ENCODE data around the gene VSTM2A. TPM values are rescaled to one million over a fixed set of nuclear protein-coding genes. Genes with fewer than 3 reads are reported as not detected.
"Not testable (repeated sequence)": the region's sequence is repeated elsewhere in the genome, so short reads cannot be mapped to it uniquely, and the experiment has no call there.

VSTM2A gene, protein sequence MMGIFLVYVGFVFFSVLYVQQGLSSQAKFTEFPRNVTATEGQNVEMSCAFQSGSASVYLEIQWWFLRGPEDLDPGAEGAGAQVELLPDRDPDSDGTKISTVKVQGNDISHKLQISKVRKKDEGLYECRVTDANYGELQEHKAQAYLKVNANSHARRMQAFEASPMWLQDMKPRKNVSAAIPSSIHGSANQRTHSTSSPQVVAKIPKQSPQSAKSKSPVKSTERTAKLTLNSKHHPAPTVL
- polyA plus RNA-seq (2013, experiment 1 of 2) = not detected
- not detected for polyA plus RNA-seq (2013, experiment 2 of 2)

DNA sequence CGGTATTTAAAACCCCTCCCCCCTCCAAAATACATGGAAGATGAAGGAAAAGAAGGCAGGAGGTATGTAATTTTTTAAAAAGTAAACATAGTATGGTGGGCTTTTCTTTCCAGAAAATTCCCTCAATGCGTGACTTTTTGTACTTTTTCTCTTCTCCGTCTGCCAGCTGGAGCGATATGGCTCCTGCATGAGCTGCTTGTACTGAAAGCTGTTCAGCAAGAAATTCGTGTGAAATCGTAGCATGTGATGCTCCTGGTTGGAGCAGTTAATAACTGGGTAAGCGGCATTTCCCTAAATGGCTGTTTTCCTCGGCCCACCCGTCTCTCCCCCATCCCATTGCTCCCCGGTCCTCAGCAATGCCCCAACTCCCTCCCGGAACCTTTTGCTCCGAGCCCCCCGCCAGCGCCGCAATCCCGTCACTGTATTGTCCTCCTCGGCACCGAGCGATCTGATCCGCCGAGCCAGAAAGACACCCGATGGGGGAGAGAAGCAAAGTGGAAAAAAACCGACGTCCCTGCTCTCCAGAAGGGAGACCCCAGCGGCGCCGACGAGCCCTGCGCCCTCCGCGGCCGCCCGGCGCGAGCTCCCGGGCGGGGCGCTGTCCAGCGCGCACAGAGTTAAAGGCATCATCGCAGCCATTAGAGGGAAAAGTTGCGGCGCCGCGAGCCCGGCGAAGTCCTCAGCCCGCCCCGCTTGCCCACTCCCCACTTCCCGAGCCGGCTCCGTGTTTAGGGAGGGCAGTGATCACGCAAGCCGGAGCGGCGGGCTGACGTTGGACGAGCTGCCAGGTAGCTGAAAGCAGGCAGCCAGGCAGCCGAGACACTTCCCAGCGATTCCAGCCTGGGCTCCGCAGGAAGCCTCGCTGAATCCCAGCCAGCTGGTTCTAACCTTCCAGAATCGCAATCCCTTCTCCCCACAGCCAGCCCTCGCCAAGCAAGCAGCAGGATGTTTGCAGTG, at the start of gene VSTM2A:
TSS of gene VSTM2A (plus strand) at position 707 of the 957 bp plus-strand sequence. CDS start 356 bp downstream, outside the sequence.
- Histone ChIP-seq H4K8ac (ENCODE audit: low read length) (no peak within 1 kb of the TSS), H4K91ac (ENCODE audit: low read length) (no peak within 1 kb of the TSS), H2BK5ac (ENCODE audit: low read depth, low read length, poor library complexity, severe bottlenecking) (no peak within 1 kb of the TSS), H2AFZ (ENCODE audit: low read depth, low read length) (no peak within 1 kb of the TSS), H2AK5ac (ENCODE audit: low read length, severe bottlenecking) (no peak within 1 kb of the TSS), H3K23ac (ENCODE audit: low read length in 2 of 2) (peak within 1 kb of the TSS in 1 of 2 experiments; percentile 46), H2BK12ac (ENCODE audit: low read length in 2 of 2) (no peak within 1 kb of the TSS), H3K4me1 (ENCODE audit: control insufficient read depth, insufficient read depth, low read depth, low read length) (peaks cover 15% of the 10 kb centered on the region), H3K14ac (ENCODE audit: low read length in 2 of 2) (no peak within 1 kb of the TSS), H2BK120ac (ENCODE audit: low read depth, low read length) (no peak within 1 kb of the TSS), H3K27ac (ENCODE audit: low read length, poor library complexity, severe bottlenecking) (no peak within 1 kb of the TSS), H3K36me3 (ENCODE audit: control insufficient read depth in 1 of 2, insufficient read depth in 2 of 2, low read depth in 1 of 2, low read length in 2 of 2) (no peaks in the 10 kb centered on the region), H3K18ac (ENCODE audit: low read depth in 1 of 2, low read length in 2 of 2) (no peak within 1 kb of the TSS), H3K4ac (ENCODE audit: low read depth in 1 of 2, low read length in 2 of 2) (no peak within 1 kb of the TSS), H2BK15ac (ENCODE audit: low read depth, poor library complexity, severe bottlenecking) (no peak within 1 kb of the TSS), H3K9me3 (ENCODE audit: control insufficient read depth, low read length) (no peaks in the 10 kb centered on the region), H3K4me3 (ENCODE audit: insufficient read depth in 1 of 2, low read depth in 1 of 2, low read length in 2 of 2) (no peak within 1 kb of the TSS), H3K9ac (ENCODE audit: low read length) (no peak within 1 kb of the TSS), H3K79me1 (replicated peaks; ENCODE audit: low read length, poor library complexity, severe bottlenecking) (no peaks in the 10 kb centered on the region), H3K27me3 (ENCODE audit: control insufficient read depth in 1 of 2, insufficient read depth in 1 of 2, low read length in 2 of 2) (peaks cover 49 to 60% of the 10 kb centered on the region in 2 experiments), H3K4me2 (ENCODE audit: low read length, poor library complexity, severe bottlenecking) (peak within 1 kb of the TSS; percentile 40)
- DNase-seq = no peak
- 1% methylated on average over 58 of the region's 64 CpGs for WGBS

DNA sequence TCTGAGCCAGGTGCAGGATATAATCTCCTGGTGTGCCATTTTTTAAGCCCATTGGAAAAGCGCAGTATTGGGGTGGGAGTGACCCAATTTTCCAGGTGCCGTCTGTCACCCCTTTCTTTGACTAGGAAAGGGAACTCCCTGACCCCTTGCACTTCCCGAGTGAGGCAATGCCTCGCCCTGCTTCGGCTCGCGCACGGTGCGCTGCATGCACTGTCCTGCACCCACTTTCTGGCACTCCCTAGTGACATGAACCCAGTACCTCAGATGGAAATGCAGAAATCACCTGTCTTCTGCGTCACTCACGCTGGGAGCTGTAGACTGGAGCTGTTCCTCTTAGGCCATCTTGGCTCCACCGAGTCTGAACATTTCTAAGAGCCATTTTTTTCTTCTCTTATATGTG, 37.6 kb upstream of the VSTM2A start:
- not testable (repeated sequence) for H3K18ac ChIP-seq (ENCODE audit: low read depth in 1 of 2, low read length in 2 of 2); H3K9ac ChIP-seq (ENCODE audit: low read length); DNase-seq; H2AFZ ChIP-seq (ENCODE audit: low read depth, low read length); H3K4me3 ChIP-seq (ENCODE audit: insufficient read depth in 1 of 2, low read depth in 1 of 2, low read length in 2 of 2); H3K4me2 ChIP-seq (ENCODE audit: low read length, poor library complexity, severe bottlenecking); H3K9me3 ChIP-seq (ENCODE audit: control insufficient read depth, low read length); H3K27ac ChIP-seq (ENCODE audit: low read length, poor library complexity, severe bottlenecking); H2BK15ac ChIP-seq (ENCODE audit: low read depth, poor library complexity, severe bottlenecking); H2BK5ac ChIP-seq (ENCODE audit: low read depth, low read length, poor library complexity, severe bottlenecking); H2BK12ac ChIP-seq (ENCODE audit: low read length in 2 of 2); H3K23ac ChIP-seq (ENCODE audit: low read length in 2 of 2); H4K91ac ChIP-seq (ENCODE audit: low read length); H3K27me3 ChIP-seq (ENCODE audit: control insufficient read depth in 1 of 2, insufficient read depth in 1 of 2, low read length in 2 of 2); H3K4me1 ChIP-seq (ENCODE audit: control insufficient read depth, insufficient read depth, low read depth, low read length); H4K8ac ChIP-seq (ENCODE audit: low read length); H2AK5ac ChIP-seq (ENCODE audit: low read length, severe bottlenecking); H3K36me3 ChIP-seq (ENCODE audit: control insufficient read depth in 1 of 2, insufficient read depth in 2 of 2, low read depth in 1 of 2, low read length in 2 of 2); H3K14ac ChIP-seq (ENCODE audit: low read length in 2 of 2); H3K4ac ChIP-seq (ENCODE audit: low read depth in 1 of 2, low read length in 2 of 2); H3K79me1 ChIP-seq (replicated peaks; ENCODE audit: low read length, poor library complexity, severe bottlenecking); H2BK120ac ChIP-seq (ENCODE audit: low read depth, low read length)
- 81% methylated on average over 12 of the region's 12 CpGs for WGBS

DNA sequence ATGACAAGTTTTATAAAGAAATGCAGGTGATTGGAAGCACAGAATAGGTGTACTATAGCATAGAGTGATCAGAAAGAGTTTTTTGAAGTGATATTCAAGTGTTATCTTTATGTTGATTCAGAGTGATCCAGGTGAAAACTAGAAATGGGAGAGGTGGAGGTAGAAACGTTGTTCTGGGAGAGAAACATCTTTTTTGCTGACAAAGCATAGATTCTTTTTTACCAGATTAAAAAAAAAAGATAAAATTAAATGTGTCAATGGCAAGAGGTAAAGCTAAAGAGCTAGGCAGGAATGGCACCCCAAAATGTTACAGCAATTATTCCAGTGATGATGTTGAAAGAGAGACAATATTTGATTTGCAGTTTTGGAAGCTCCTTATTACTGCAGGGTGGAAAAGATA, 12.6 kb upstream of the VSTM2A start:
- no peak overlapping the region for H3K18ac ChIP-seq (ENCODE audit: low read depth in 1 of 2, low read length in 2 of 2)
- H2AK5ac ChIP-seq (ENCODE audit: low read length, severe bottlenecking) = no peak overlapping the region
- no peaks in the 10 kb centered on the region for H3K79me1 ChIP-seq (replicated peaks; ENCODE audit: low read length, poor library complexity, severe bottlenecking)
- H2BK12ac ChIP-seq (ENCODE audit: low read length in 2 of 2) = no peak overlapping the region
- no peak for DNase-seq
- no peak overlapping the region for H3K4me3 ChIP-seq (ENCODE audit: insufficient read depth in 1 of 2, low read depth in 1 of 2, low read length in 2 of 2)
- H3K27ac ChIP-seq (ENCODE audit: low read length, poor library complexity, severe bottlenecking) = no peak overlapping the region
- H3K14ac ChIP-seq (ENCODE audit: low read length in 2 of 2) = no peak overlapping the region
- H3K27me3 ChIP-seq (ENCODE audit: control insufficient read depth in 1 of 2, insufficient read depth in 1 of 2, low read length in 2 of 2) = no peaks in the 10 kb centered on the region
- H3K36me3 ChIP-seq (ENCODE audit: control insufficient read depth in 1 of 2, insufficient read depth in 2 of 2, low read depth in 1 of 2, low read length in 2 of 2) = no peaks in the 10 kb centered on the region
- no CpG with 5 or more reads among the region's 1 CpG for WGBS
- H3K9me3 ChIP-seq (ENCODE audit: control insufficient read depth, low read length) = peaks cover 3% of the 10 kb centered on the region
- H2BK15ac ChIP-seq (ENCODE audit: low read depth, poor library complexity, severe bottlenecking) = no peak overlapping the region
- H3K4ac ChIP-seq (ENCODE audit: low read depth in 1 of 2, low read length in 2 of 2) = no peak overlapping the region
- no peak overlapping the region for H3K4me2 ChIP-seq (ENCODE audit: low read length, poor library complexity, severe bottlenecking)
- no peak overlapping the region for H3K23ac ChIP-seq (ENCODE audit: low read length in 2 of 2)
- H4K91ac ChIP-seq (ENCODE audit: low read length) = no peak overlapping the region
- no peaks in the 10 kb centered on the region for H3K4me1 ChIP-seq (ENCODE audit: control insufficient read depth, insufficient read depth, low read depth, low read length)
- H2AFZ ChIP-seq (ENCODE audit: low read depth, low read length) = no peak overlapping the region
- no peak overlapping the region for H3K9ac ChIP-seq (ENCODE audit: low read length)
- H2BK120ac ChIP-seq (ENCODE audit: low read depth, low read length) = no peak overlapping the region
- H2BK5ac ChIP-seq (ENCODE audit: low read depth, low read length, poor library complexity, severe bottlenecking) = no peak overlapping the region
- no peak overlapping the region for H4K8ac ChIP-seq (ENCODE audit: low read length)

DNA sequence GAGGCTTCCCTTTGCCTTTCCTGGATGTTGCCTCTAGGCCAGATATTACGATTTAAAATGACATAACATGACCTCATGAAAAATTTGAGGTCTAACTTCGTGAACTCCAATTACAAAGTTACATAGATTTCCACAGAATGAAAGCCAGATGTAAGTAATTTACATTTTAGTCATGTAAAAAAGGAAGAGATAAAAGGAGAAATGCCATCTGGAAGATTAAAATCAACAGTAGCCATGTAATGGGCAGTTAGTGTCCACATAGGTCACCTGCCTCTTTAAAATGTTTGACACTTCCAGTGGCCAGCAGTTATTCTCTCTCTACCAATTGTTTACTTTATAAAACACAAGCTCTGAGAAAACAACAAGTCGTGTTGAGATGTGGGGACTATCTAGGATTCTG, 4.1 kb upstream of the VSTM2A start:
- Histone ChIP-seq H3K23ac (ENCODE audit: low read length in 2 of 2) (no peak overlapping the region), H2BK120ac (ENCODE audit: low read depth, low read length) (no peak overlapping the region), H3K9ac (ENCODE audit: low read length) (no peak overlapping the region), H2BK5ac (ENCODE audit: low read depth, low read length, poor library complexity, severe bottlenecking) (no peak overlapping the region), H3K79me1 (replicated peaks; ENCODE audit: low read length, poor library complexity, severe bottlenecking) (no peaks in the 10 kb centered on the region), H4K91ac (ENCODE audit: low read length) (no peak overlapping the region), H3K4ac (ENCODE audit: low read depth in 1 of 2, low read length in 2 of 2) (no peak overlapping the region), H3K9me3 (ENCODE audit: control insufficient read depth, low read length) (no peaks in the 10 kb centered on the region), H3K4me1 (ENCODE audit: control insufficient read depth, insufficient read depth, low read depth, low read length) (peaks cover 7% of the 10 kb centered on the region), H3K36me3 (ENCODE audit: control insufficient read depth in 1 of 2, insufficient read depth in 2 of 2, low read depth in 1 of 2, low read length in 2 of 2) (no peaks in the 10 kb centered on the region), H3K27me3 (ENCODE audit: control insufficient read depth in 1 of 2, insufficient read depth in 1 of 2, low read length in 2 of 2) (peaks cover 17 to 28% of the 10 kb centered on the region in 2 experiments), H2AK5ac (ENCODE audit: low read length, severe bottlenecking) (no peak overlapping the region), H3K18ac (ENCODE audit: low read depth in 1 of 2, low read length in 2 of 2) (no peak overlapping the region), H3K4me2 (ENCODE audit: low read length, poor library complexity, severe bottlenecking) (no peak overlapping the region), H3K14ac (ENCODE audit: low read length in 2 of 2) (no peak overlapping the region), H3K4me3 (ENCODE audit: insufficient read depth in 1 of 2, low read depth in 1 of 2, low read length in 2 of 2) (no peak overlapping the region), H2BK12ac (ENCODE audit: low read length in 2 of 2) (no peak overlapping the region), H4K8ac (ENCODE audit: low read length) (no peak overlapping the region), H2BK15ac (ENCODE audit: low read depth, poor library complexity, severe bottlenecking) (no peak overlapping the region), H2AFZ (ENCODE audit: low read depth, low read length) (no peak overlapping the region), H3K27ac (ENCODE audit: low read length, poor library complexity, severe bottlenecking) (no peak overlapping the region)
- DNase-seq = no peak
- WGBS = 27% methylated on average over 1 of the region's 3 CpGs

Measured in mesenchymal stem cell (in vitro differentiated cells and primary cell).